Measurements from ENCODE around the gene FIP1L1. TPM values are rescaled to one million over a fixed set of nuclear protein-coding genes. Genes with fewer than 3 reads are reported as not detected.
"Not testable (repeated sequence)": the region's sequence is repeated elsewhere in the genome, so short reads cannot be mapped to it uniquely, and the experiment has no call there.

The FIP1L1 gene
- total and polyA plus RNA-seq, 4 experiments from 2014 or later, result 63.9 to 90.7 (median 70.5) TPM

DNA sequence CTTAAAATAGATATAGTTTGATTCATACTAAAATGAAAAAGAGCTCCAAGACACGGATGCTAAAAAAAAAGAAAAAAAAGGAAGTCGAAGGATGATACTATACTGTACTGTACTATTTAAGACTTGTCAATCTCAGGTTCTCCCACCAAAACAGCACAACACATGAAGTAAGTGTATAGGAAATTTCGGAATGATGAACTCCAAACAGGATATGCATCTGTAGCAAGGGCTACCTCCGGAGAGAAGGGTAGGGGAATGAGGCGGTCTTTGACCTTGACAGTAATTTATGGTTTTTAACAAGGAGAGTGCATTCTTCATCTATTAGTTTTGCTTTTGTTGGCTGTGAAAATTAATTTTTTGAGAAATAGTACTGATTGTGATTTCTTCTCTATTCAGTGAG is 541 bp upstream of the FIP1L1 start:
- Mint-ChIP-seq H3K4me3 (peak overlapping the region; percentile 98 to 100 (median 99)), H3K36me3 (peaks cover 3 to 17% of the 10 kb centered on the region in 2 donors), H3K27ac (peak overlapping the region; percentile 97 to 100 (median 99)), H3K27me3 (peaks cover 2% of the 10 kb centered on the region in 2 donors), H3K4me1 (peaks cover 16 to 47% (median 31%) of the 10 kb centered on the region in 4 donors), H3K9me3 (peaks cover 0 to 4% (median 0%) of the 10 kb centered on the region in 8 donors)
- H3K9me3 ChIP-seq (ENCODE audit: control insufficient read depth in 1 of 2, low read length in 2 of 2), result no peaks in the 10 kb centered on the region
- no peak for DNase-seq
- ChIA-PET POLR2A (ENCODE audit: partially characterized antibody) (interaction anchor here (1.2 to 3.3 kb wide), 3 partner anchors 10 to 664 kb away, joined by 3 to 49 read pairs (median 6); partner anchors contain the start of gene SCFD2), CTCF (ENCODE audit: partially characterized antibody) (interaction anchor here (0.8 to 1.7 kb wide), 2 partner anchors 8 to 10 kb away, joined by 3 to 7 read pairs; no protein-coding TSS in a partner anchor)
- H3K36me3 ChIP-seq (ENCODE audit: insufficient read depth, low read length), result no peaks in the 10 kb centered on the region
- H3K27ac ChIP-seq (ENCODE audit: low read depth, low read length), result peak overlapping the region; percentile 92
- intact Hi-C loops (cut with micrococcal nuclease), result loop anchor here (1.0 to 5.0 kb wide), 5 partner anchors 11 to 1534 kb away; partner anchors contain the start of genes CHIC2, DCUN1D4 and SCFD2
- H3K4me3 ChIP-seq (ENCODE audit: low read length in 2 of 2), result peak overlapping the region; percentile 71 to 89
- no peaks in the 10 kb centered on the region for H3K27me3 ChIP-seq (ENCODE audit: insufficient read depth, low read length)
- peaks cover 37% of the 10 kb centered on the region for H3K4me1 ChIP-seq (ENCODE audit: insufficient read depth, low read length)

DNA sequence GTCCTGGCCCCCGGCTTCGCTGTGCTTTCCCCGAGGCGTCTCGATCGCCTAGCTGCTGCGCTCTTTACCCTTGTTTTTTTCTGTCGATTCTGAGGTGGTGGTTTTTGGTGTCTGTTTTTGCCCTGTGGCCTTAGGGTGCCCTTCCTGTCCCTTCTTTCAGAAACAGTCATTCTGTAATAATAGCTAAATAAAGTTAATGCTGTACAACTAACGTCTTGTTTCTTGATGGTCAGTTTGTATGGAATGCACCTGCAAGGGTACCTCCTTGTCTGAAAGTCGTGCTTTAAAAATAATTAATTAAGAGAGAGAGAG is 686 bp downstream of the FIP1L1 start:
- intact Hi-C loops (cut with micrococcal nuclease), result loop anchor here (5.0 kb wide), 2 partner anchors 666 to 831 kb away; no protein-coding TSS in a partner anchor
- peak overlapping the region; percentile 98 to 100 (median 99) for H3K4me3 Mint-ChIP-seq
- peak overlapping the region; percentile 92 for H3K27ac ChIP-seq (ENCODE audit: low read depth, low read length)
- H3K27me3 Mint-ChIP-seq, result no peaks in the 10 kb centered on the region
- DNase-seq, result no peak
- ChIA-PET POLR2A (ENCODE audit: partially characterized antibody) (interaction anchor here (0.8 to 3.3 kb wide), 4 partner anchors 12 to 665 kb away, joined by 3 to 49 read pairs (median 5); partner anchors contain the start of gene SCFD2), CTCF (ENCODE audit: partially characterized antibody) (interaction anchor here (1.7 to 1.8 kb wide), 2 partner anchors 9 to 13 kb away, joined by 4 to 7 read pairs; no protein-coding TSS in a partner anchor)
- no peaks in the 10 kb centered on the region for H3K9me3 ChIP-seq (ENCODE audit: control insufficient read depth in 1 of 2, low read length in 2 of 2)
- peak overlapping the region; percentile 71 to 89 for H3K4me3 ChIP-seq (ENCODE audit: low read length in 2 of 2)
- peak overlapping the region; percentile 97 to 100 (median 99) for H3K27ac Mint-ChIP-seq
- H3K27me3 ChIP-seq (ENCODE audit: insufficient read depth, low read length), result no peaks in the 10 kb centered on the region
- peaks cover 3 to 26% of the 10 kb centered on the region in 2 donors for H3K36me3 Mint-ChIP-seq
- H3K4me1 Mint-ChIP-seq, result peaks cover 19 to 53% (median 34%) of the 10 kb centered on the region in 4 donors
- H3K4me1 ChIP-seq (ENCODE audit: insufficient read depth, low read length), result peaks cover 37% of the 10 kb centered on the region
- peaks cover 0 to 4% (median 0%) of the 10 kb centered on the region in 8 donors for H3K9me3 Mint-ChIP-seq
- no peaks in the 10 kb centered on the region for H3K36me3 ChIP-seq (ENCODE audit: insufficient read depth, low read length)

DNA sequence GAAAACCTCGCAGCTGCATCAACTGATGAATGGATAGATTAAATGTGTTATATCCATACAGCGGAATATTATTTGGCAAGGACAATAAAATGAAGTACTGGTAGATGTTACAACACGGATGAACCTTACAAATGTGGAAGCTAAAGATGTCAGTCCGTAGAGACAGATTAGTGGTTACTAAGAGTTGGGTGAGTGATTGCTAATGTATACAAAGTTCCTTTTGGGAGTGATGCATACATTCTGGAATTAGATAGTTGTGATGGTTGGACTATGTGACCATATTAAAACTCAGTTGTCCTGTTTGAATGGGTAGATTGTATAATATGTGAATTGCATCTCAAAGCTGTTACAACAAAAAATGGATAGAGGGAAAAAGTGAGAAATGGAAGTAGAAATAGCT is 2.8 kb downstream of the FIP1L1 start:
- peak overlapping the region in 4 of 8 donors; percentile 30 to 74 (median 40) for H3K4me3 Mint-ChIP-seq
- DNase-seq, result no peak
- peaks cover 11 to 41% of the 10 kb centered on the region in 2 donors for H3K36me3 Mint-ChIP-seq
- H3K4me1 ChIP-seq (ENCODE audit: insufficient read depth, low read length), result peaks cover 37% of the 10 kb centered on the region
- no peaks in the 10 kb centered on the region for H3K9me3 ChIP-seq (ENCODE audit: control insufficient read depth in 1 of 2, low read length in 2 of 2)
- H3K4me1 Mint-ChIP-seq, result peaks cover 21 to 53% (median 37%) of the 10 kb centered on the region in 4 donors
- peaks cover 7% of the 10 kb centered on the region for H3K36me3 ChIP-seq (ENCODE audit: insufficient read depth, low read length)
- peaks cover 0 to 4% (median 0%) of the 10 kb centered on the region in 8 donors for H3K9me3 Mint-ChIP-seq
- no peak overlapping the region for H3K27ac ChIP-seq (ENCODE audit: low read depth, low read length)
- CTCF ChIA-PET (ENCODE audit: partially characterized antibody), result interaction anchor here (1.0 to 1.8 kb wide), 2 partner anchors 11 to 37 kb away, joined by 3 to 4 read pairs; no protein-coding TSS in a partner anchor
- no peaks in the 10 kb centered on the region for H3K27me3 ChIP-seq (ENCODE audit: insufficient read depth, low read length)
- POLR2A ChIA-PET (ENCODE audit: partially characterized antibody), result interaction anchor here (1.1 kb wide), 1 partner anchor 677 kb away, joined by 3 read pairs; no protein-coding TSS in a partner anchor
- intact Hi-C loops (cut with micrococcal nuclease), result no loop called here
- H3K4me3 ChIP-seq (ENCODE audit: low read length in 2 of 2), result no peak overlapping the region
- H3K27ac Mint-ChIP-seq, result peak overlapping the region in 1 of 7 donors; percentile 59
- no peaks in the 10 kb centered on the region for H3K27me3 Mint-ChIP-seq

DNA sequence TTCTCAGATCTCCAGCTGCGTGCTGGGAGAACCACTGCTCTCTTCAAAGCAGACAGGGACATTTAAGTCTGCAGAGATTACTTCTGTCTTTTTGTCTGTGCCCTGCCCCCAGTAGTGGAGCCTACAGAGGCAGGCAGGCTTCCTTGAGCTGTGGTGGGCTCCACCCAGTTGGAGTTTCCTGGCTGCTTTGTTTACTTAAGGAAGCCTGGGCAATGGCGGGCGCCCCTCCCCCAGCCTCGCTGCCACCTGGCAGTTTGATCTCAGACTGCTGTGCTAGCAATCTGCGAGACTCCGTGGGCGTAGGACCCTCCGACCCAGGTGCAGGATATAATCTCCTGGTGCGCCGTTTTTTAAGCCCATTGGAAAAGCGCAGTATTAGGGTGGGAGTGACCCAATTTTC is 32.0 kb downstream of the FIP1L1 start:
- H3K36me3 ChIP-seq (ENCODE audit: insufficient read depth, low read length); H3K27ac ChIP-seq (ENCODE audit: low read depth, low read length); H3K27me3 ChIP-seq (ENCODE audit: insufficient read depth, low read length); H3K4me3 ChIP-seq (ENCODE audit: low read length in 2 of 2); H3K9me3 ChIP-seq (ENCODE audit: control insufficient read depth in 1 of 2, low read length in 2 of 2); DNase-seq; CTCF ChIA-PET (ENCODE audit: partially characterized antibody); H3K9me3 Mint-ChIP-seq; H3K27me3 Mint-ChIP-seq; intact Hi-C loops (cut with micrococcal nuclease); POLR2A ChIA-PET (ENCODE audit: partially characterized antibody): not testable (repeated sequence)
- H3K27ac Mint-ChIP-seq, result peak overlapping the region in 1 of 7 donors; percentile 57
- peaks cover 44 to 46% of the 10 kb centered on the region in 2 donors for H3K36me3 Mint-ChIP-seq
- peaks cover 11% of the 10 kb centered on the region for H3K4me1 ChIP-seq (ENCODE audit: insufficient read depth, low read length)
- peak overlapping the region in 2 of 8 donors; percentile 14 to 48 for H3K4me3 Mint-ChIP-seq
- H3K4me1 Mint-ChIP-seq, result peaks cover 41 to 69% (median 53%) of the 10 kb centered on the region in 4 donors

DNA sequence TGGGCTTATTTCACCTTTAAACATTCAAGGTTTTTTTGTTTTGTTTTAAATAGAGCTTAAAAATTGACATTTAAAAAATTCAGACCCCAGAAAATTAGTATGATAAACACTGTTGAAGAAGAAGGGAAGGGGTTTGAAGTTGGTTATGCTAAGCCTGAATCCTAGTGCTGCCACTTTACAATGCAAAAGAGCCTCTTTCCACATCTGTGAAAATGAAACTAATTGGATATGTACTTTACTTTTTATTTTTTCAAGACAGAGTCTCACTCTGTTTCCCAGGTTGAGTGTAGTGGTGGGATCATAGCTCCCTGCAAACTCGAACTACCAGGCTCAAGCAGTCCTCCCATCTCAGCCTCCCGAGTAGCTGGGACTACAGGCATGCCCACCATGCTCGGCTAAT is 41.8 kb downstream of the FIP1L1 start:
- H3K27me3 ChIP-seq (ENCODE audit: insufficient read depth, low read length), result no peaks in the 10 kb centered on the region
- H3K27ac ChIP-seq (ENCODE audit: low read depth, low read length), result no peak overlapping the region
- no peak for DNase-seq
- POLR2A ChIA-PET (ENCODE audit: partially characterized antibody), result no interaction called here
- H3K4me1 Mint-ChIP-seq, result peaks cover 4 to 16% (median 12%) of the 10 kb centered on the region in 4 donors
- no peaks in the 10 kb centered on the region for H3K4me1 ChIP-seq (ENCODE audit: insufficient read depth, low read length)
- H3K9me3 Mint-ChIP-seq, result no peaks in the 10 kb centered on the region
- CTCF ChIA-PET (ENCODE audit: partially characterized antibody), result no interaction called here
- H3K27me3 Mint-ChIP-seq, result no peaks in the 10 kb centered on the region
- intact Hi-C loops (cut with micrococcal nuclease), result loop anchor here (10.0 kb wide), 1 partner anchor 224 kb away; no protein-coding TSS in a partner anchor
- H3K4me3 ChIP-seq (ENCODE audit: low read length in 2 of 2), result no peak overlapping the region
- H3K27ac Mint-ChIP-seq, result peak overlapping the region in 1 of 7 donors; percentile 35
- peaks cover 23 to 36% of the 10 kb centered on the region in 2 donors for H3K36me3 Mint-ChIP-seq
- no peak overlapping the region for H3K4me3 Mint-ChIP-seq
- peaks cover 4% of the 10 kb centered on the region for H3K36me3 ChIP-seq (ENCODE audit: insufficient read depth, low read length)
- no peaks in the 10 kb centered on the region for H3K9me3 ChIP-seq (ENCODE audit: control insufficient read depth in 1 of 2, low read length in 2 of 2)

DNA sequence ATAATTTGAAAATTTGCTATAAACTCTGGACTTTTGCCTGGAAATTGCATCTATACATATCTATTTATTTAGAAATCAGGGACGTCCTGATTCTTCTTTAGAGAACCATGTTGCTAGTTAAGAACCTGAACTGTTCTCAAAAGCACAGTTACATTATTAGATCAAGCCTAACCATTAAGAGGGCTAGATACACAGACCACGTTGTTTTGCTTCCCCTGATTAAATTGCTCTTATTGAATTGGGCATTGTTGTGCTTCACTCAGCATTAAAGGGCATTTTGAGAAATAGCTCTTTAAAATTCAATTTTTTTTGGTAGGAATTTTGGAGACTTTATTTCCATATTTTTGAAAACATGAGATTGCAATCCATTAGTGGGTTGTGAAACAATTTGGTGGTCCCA is 44.4 kb downstream of the FIP1L1 start:
- H3K36me3 Mint-ChIP-seq, result peaks cover 14 to 31% of the 10 kb centered on the region in 2 donors

DNA sequence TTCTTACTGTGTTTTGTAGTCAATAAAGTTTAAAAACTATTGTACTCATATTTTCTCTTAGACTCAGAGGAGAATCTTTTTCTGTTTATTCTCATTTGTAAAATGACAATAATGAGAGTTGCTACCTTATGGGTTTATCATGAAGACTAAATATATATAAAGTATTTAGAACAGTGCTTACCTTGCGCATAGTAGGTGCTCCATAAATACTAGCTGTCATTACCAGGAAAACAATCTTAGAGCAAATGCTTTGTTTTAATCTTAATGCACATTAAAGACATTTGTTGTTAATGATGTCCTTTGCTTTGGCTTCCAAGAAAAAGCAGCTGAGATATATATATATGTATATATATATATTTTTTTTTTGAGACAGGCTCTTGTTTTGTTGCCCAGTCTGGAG is 44.9 kb downstream of the FIP1L1 start:
- no peak for DNase-seq
- peaks cover 5 to 22% (median 8%) of the 10 kb centered on the region in 4 donors for H3K4me1 Mint-ChIP-seq
- no peaks in the 10 kb centered on the region for H3K27me3 Mint-ChIP-seq
- no peak overlapping the region for H3K27ac Mint-ChIP-seq
- intact Hi-C loops (cut with micrococcal nuclease), result no loop called here
- H3K4me3 Mint-ChIP-seq, result no peak overlapping the region
- Histone ChIP-seq H3K36me3 (ENCODE audit: insufficient read depth, low read length) (no peaks in the 10 kb centered on the region), H3K27ac (ENCODE audit: low read depth, low read length) (no peak overlapping the region), H3K4me3 (ENCODE audit: low read length in 2 of 2) (no peak overlapping the region), H3K4me1 (ENCODE audit: insufficient read depth, low read length) (no peaks in the 10 kb centered on the region), H3K27me3 (ENCODE audit: insufficient read depth, low read length) (no peaks in the 10 kb centered on the region), H3K9me3 (ENCODE audit: control insufficient read depth in 1 of 2, low read length in 2 of 2) (no peaks in the 10 kb centered on the region)
- peaks cover 15 to 37% of the 10 kb centered on the region in 2 donors for H3K36me3 Mint-ChIP-seq
- H3K9me3 Mint-ChIP-seq, result no peaks in the 10 kb centered on the region
- ChIA-PET POLR2A (ENCODE audit: partially characterized antibody) (no interaction called here), CTCF (ENCODE audit: partially characterized antibody) (no interaction called here)

More for the DNA sequence above, 44.4 kb downstream of the FIP1L1 start:
- H3K27ac Mint-ChIP-seq, result no peak overlapping the region
- Histone ChIP-seq H3K27me3 (ENCODE audit: insufficient read depth, low read length) (no peaks in the 10 kb centered on the region), H3K4me1 (ENCODE audit: insufficient read depth, low read length) (no peaks in the 10 kb centered on the region), H3K27ac (ENCODE audit: low read depth, low read length) (no peak overlapping the region), H3K36me3 (ENCODE audit: insufficient read depth, low read length) (no peaks in the 10 kb centered on the region), H3K9me3 (ENCODE audit: control insufficient read depth in 1 of 2, low read length in 2 of 2) (no peaks in the 10 kb centered on the region), H3K4me3 (ENCODE audit: low read length in 2 of 2) (no peak overlapping the region)
- H3K9me3 Mint-ChIP-seq, result no peaks in the 10 kb centered on the region
- H3K27me3 Mint-ChIP-seq, result no peaks in the 10 kb centered on the region
- intact Hi-C loops (cut with micrococcal nuclease), result no loop called here
- H3K4me3 Mint-ChIP-seq, result no peak overlapping the region
- H3K4me1 Mint-ChIP-seq, result peaks cover 5 to 22% (median 8%) of the 10 kb centered on the region in 4 donors
- CTCF ChIA-PET (ENCODE audit: partially characterized antibody), result interaction anchor here (1.3 kb wide), 1 partner anchor 11 kb away, joined by 5 read pairs; no protein-coding TSS in a partner anchor
- DNase-seq, result no peak
- POLR2A ChIA-PET (ENCODE audit: partially characterized antibody), result no interaction called here
